Activated CD8-positive, alpha-beta T cell treated with anti-CD3 and anti-CD28 coated beads for 36 hours (primary cell): ENCODE data around the gene ACADSB. TPM values are rescaled to one million over a fixed set of nuclear protein-coding genes. Genes with fewer than 3 reads are reported as not detected.

Source experiments
- ATAC-seq: fragments of 200-7000 bp; cut with Tn5 transposase; one replicate; pipeline ENCODE4 v1.10.0; 2021; ENCODE audit warnings: mild to moderate bottlenecking, moderate library complexity
- CTCF ChIA-PET: fragments of 350-600 bp; sonication (Branson Sonifier 250); formaldehyde crosslinking; loops from one replicate; lab custom pipeline; 2021; ENCODE audit warnings: antibody characterized with exemption; lab: Charles Lee
- POLR2A ChIA-PET: fragments of 350-600 bp; sonication (Branson Sonifier 250); formaldehyde crosslinking; loops from one replicate; lab custom pipeline; 2021; ENCODE audit warnings: antibody characterized with exemption; lab: Charles Lee
- DNase-seq: peaks from one replicate; pipeline ENCODE4 v3.0.0-alpha.2; 2020
- H3K27ac Mint-ChIP-seq: one replicate; pipeline ENCODE4 v1.8.0; 2021; ENCODE audit warnings: mild to moderate bottlenecking, mixed read lengths
- H3K27me3 Mint-ChIP-seq: one replicate; pipeline ENCODE4 v1.8.0; 2021; ENCODE audit warnings: mixed read lengths
- H3K36me3 Mint-ChIP-seq: one replicate; pipeline ENCODE4 v1.8.0; 2021; ENCODE audit warnings: low read depth, mixed read lengths
- H3K4me1 Mint-ChIP-seq: one replicate; pipeline ENCODE4 v1.8.0; 2021; ENCODE audit warnings: low read depth, mixed read lengths
- H3K4me3 Mint-ChIP-seq: one replicate; pipeline ENCODE4 v1.8.0; 2021; ENCODE audit warnings: mild to moderate bottlenecking, moderate library complexity, mixed read lengths
- H3K9me3 Mint-ChIP-seq: one replicate; pipeline ENCODE4 v1.8.0; 2021; ENCODE audit warnings: mixed read lengths
- CTCF ChIP-seq: fragments of 200-600 bp; IDR thresholded peaks from one replicate; pipeline ENCODE4 v1.8.0; 2022; ENCODE audit warnings: antibody characterized with exemption, mild to moderate bottlenecking
- intact Hi-C: fragments of 100-400 bp; cut with micrococcal nuclease; formaldehyde crosslinking; loops from one replicate; pipeline ENCODE4 v1.10.0; 2022
- total RNA-seq, 2 experiments: library from RNA; stranded (reverse); gene quantifications; one replicate each; pipeline ENCODE4 v1.2.3, GENCODE V29; 2021

The ACADSB gene
- total RNA-seq, 2 experiments from 2014 or later: 19.7 to 20.7 TPM

- ChIA-PET CTCF (no interaction called here), POLR2A (no interaction called here)
- no peak for DNase-seq
- peaks cover 6% of the 10 kb centered on the region for H3K27me3 Mint-ChIP-seq
- intact Hi-C loops: no loop called here
- H3K4me3 Mint-ChIP-seq: no peak overlapping the region
- no peak overlapping the region for H3K27ac Mint-ChIP-seq
- peaks cover 5% of the 10 kb centered on the region for H3K9me3 Mint-ChIP-seq
- ATAC-seq: no peak
- no peaks in the 10 kb centered on the region for H3K4me1 Mint-ChIP-seq
- H3K36me3 Mint-ChIP-seq: no peaks in the 10 kb centered on the region
- no peak for TF ChIP-seq CTCF
Observed at GRCh38 chr10:123083811-123084210, 75.0 kb downstream of the ACADSB start.

- Mint-ChIP-seq H3K4me1 (peaks cover 3% of the 10 kb centered on the region), H3K27me3 (peaks cover 1% of the 10 kb centered on the region), H3K36me3 (no peaks in the 10 kb centered on the region), H3K27ac (no peak overlapping the region), H3K4me3 (no peak overlapping the region), H3K9me3 (peaks cover 5% of the 10 kb centered on the region)
- intact Hi-C loops: no loop called here
- ChIA-PET POLR2A (no interaction called here), CTCF (no interaction called here)
- TF ChIP-seq CTCF: no peak
- DNase-seq (no peak), ATAC-seq (no peak)
Observed at GRCh38 chr10:123086281-123086680, 77.5 kb downstream of the ACADSB start.

- peaks cover 3% of the 10 kb centered on the region for H3K4me1 Mint-ChIP-seq
- H3K36me3 Mint-ChIP-seq: no peaks in the 10 kb centered on the region
- no peak for TF ChIP-seq CTCF
- H3K27ac Mint-ChIP-seq: no peak overlapping the region
- no peak overlapping the region for H3K4me3 Mint-ChIP-seq
- ChIA-PET CTCF (no interaction called here), POLR2A (no interaction called here)
- H3K9me3 Mint-ChIP-seq: peaks cover 5% of the 10 kb centered on the region
- no peak for DNase-seq
- peaks cover 1% of the 10 kb centered on the region for H3K27me3 Mint-ChIP-seq
- no peak for ATAC-seq
- intact Hi-C loops: no loop called here
Observed at GRCh38 chr10:123087348-123087747, 78.5 kb downstream of the ACADSB start.

GRCh38 chr10:123087786-123088185, 79.0 kb downstream of the ACADSB start:
- intact Hi-C loops: no loop called here
- TF ChIP-seq CTCF: no peak
- CTCF ChIA-PET: no interaction called here
- H3K9me3 Mint-ChIP-seq: peaks cover 5% of the 10 kb centered on the region
- H3K4me1 Mint-ChIP-seq: peaks cover 3% of the 10 kb centered on the region
- no peak for DNase-seq
- no peak overlapping the region for H3K27ac Mint-ChIP-seq
- H3K36me3 Mint-ChIP-seq: no peaks in the 10 kb centered on the region
- H3K27me3 Mint-ChIP-seq: peaks cover 3% of the 10 kb centered on the region
- POLR2A ChIA-PET: no interaction called here
- no peak overlapping the region for H3K4me3 Mint-ChIP-seq
- no peak for ATAC-seq

GRCh38 chr10:123092635-123093414, 84.0 kb downstream of the ACADSB start:
- POLR2A ChIA-PET: no interaction called here
- H3K4me3 Mint-ChIP-seq: no peak overlapping the region
- ATAC-seq: no peak
- no peak overlapping the region for H3K27ac Mint-ChIP-seq
- intact Hi-C loops: no loop called here
- DNase-seq: no peak
- H3K36me3 Mint-ChIP-seq: no peaks in the 10 kb centered on the region
- no peak for TF ChIP-seq CTCF
- H3K9me3 Mint-ChIP-seq: no peaks in the 10 kb centered on the region
- peaks cover 3% of the 10 kb centered on the region for H3K4me1 Mint-ChIP-seq
- peaks cover 5% of the 10 kb centered on the region for H3K27me3 Mint-ChIP-seq
- CTCF ChIA-PET: interaction anchor here (0.6 kb wide), 1 partner anchor 27 kb away, joined by 3 read pairs; no protein-coding TSS in a partner anchor
